GM21529 (cell line): ENCODE measurements around the gene ITGAV.

Experiments used
- ATAC-seq: cut with Tn5 transposase; IDR thresholded peaks from one replicate; pipeline ENCODE4 v1.9.1; 2021; ENCODE audit not compliant: unreplicated experiment

The ITGAV gene

DNA sequence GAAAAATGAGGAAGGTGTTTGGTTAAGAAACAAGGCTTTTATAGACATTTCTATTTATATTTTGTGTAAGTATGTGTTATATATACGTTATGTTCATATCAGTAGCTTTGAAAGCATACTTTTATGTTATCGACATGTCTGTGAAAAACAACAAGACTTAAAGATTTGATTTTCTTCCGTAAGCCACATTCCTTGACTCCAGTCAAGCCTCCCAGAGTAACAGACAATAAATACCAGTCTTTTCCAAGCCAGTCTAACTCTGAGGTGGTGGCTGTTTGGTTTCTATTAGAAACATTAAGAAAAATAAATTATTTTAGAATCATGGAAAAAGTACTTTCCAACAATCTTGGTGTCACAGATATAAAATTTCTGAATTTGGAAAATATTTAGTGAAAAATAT lies 16.3 kb upstream of the ITGAV start:
- no peak for ATAC-seq

DNA sequence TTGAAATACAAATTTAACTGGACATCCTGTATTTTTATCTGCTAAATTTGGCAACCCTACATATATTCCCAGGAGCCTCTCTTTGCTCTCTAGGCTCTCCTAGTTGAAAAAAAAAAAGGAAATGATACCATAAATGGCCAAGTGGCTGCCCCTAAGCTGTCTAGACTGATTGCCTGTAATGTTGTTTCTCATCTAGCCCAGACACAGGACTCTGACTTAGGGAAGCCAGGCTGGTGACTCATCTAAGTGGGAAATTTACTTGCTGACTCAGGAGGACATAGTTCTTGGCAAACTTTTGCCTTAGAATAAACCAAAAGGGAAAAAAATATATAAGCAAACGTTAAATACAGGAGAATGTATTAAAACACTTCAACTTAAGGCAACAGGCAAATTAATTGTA lies 14.6 kb upstream of the ITGAV start:
- peak; percentile 84 for ATAC-seq

DNA sequence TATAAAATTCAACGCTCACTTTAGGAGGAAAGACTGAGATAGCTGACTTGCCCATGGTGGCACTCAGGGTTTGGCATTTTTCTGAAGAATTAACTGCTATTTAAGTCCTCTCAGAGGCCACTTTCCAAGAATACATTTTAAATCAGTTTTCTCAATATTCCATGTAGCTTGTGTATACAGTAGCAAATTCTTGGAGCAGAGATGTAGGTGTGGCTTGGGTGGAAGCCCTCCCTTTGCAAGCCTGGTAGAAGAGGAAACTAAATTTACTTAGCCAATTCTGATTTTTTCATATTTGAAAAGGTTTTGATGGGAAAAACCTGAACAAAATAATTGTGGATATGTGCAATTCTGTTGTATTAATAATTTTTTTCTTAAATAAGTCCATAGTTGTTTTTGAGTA lies 14.0 kb upstream of the ITGAV start:
- ATAC-seq: no peak

DNA sequence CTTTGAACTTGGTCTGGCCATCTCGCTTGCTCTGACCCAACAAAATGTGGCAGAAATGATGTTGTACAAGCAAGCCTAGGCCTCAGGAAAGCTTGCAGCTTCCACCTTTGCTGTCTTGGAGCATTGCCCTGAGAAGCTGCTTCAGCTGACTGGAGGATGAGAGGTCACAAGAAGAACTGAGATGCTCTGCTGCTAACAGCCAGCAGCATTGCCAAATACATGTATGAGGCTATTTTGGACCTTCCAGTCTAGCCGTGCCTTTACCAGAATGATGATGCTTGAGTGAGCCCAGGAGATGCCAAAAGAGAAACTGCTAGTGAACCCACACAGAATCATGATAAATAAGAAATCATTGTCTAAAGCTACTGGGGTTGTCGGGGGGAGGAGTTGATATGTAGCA lies 13.2 kb upstream of the ITGAV start:
- no peak for ATAC-seq

DNA sequence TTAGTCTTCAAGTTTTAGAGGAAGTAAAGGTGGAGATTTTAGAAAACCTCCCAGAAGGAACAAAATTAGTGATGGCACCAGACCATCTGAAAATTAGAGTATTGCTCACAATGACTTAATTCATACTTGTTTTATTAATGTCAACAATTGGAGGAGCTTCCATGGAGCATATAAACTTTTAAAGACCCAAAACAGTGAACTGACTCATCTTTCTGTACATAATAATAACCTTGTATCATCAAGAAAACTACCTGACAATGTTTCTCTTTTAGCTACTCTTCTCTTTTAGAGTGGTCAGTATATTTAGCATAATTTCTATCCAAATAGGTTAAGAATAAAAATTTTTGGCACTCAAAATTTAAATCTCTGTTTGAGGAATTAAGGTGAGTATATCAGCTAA lies 7.2 kb upstream of the ITGAV start:
- no peak for ATAC-seq

DNA sequence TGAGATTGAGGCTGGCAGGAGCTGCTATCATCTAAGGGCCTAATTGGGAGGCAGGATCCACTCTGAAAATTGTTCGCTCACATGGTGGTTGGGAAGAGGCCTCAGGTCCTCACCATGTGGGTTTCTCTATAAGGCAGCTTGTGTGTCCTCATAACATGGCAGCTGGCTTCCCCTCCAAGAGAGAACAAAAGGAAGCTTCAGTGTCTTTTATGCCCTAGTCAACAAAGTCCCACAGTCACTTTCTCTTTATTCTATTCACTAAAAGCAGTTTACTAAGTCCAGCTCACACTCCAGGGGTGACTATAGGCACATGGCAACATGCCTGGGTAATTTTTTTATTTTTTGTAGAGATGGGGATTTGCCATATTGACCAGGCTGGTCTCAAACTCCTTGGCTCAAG lies 5.8 kb upstream of the ITGAV start:
- ATAC-seq: no peak

DNA sequence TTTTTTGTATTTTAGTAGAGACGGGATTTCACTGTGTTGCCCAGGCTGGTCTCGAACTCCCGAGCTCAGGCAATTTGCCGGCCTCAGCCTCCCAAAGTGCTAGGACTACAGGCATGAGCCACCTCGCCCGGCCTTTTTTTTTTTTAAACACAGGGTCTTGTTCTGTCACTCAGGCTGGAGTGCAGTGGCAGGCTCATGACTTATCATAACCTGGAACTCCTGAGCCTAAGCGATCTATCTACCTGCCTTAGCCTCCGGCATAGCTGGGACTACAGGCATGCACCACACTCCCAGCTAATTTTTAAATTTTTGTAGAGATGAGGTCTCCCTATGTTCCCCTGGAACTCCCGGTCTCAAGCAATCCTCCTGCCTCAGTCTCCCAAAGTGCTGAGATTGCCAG lies 1.4 kb upstream of the ITGAV start:
- no peak for ATAC-seq

DNA sequence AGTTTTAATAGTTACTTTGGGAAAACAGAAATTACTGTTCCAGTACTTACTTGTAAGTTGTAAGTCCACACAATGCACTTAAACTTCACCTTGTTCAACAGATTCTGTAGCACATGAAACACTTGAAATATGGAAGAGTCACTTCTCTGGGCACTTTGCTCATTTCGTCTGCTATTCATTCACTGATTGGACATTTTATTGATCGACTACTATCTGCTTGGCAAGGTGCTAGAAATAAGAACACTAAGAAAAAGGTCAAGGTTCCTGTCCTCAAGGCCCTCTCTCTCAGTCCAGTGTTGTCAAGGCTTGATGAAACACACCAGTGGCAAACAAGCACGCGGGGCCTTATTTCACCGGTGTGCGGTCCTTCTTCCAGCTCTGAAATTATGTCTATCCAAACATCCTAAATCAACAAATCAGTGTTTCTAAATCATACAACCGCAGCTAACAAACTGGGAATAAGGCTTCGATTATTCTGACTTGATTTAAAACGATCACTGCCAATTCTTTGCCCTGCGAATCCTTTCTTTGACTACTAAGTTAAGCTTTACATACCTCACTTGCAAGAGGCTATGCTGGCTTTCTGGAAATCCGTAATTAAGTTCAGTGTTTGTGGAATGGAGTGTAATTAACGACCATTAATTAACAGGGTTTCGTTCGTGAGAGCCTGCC lies 780 bp upstream of the ITGAV start:
- no peak for ATAC-seq

DNA sequence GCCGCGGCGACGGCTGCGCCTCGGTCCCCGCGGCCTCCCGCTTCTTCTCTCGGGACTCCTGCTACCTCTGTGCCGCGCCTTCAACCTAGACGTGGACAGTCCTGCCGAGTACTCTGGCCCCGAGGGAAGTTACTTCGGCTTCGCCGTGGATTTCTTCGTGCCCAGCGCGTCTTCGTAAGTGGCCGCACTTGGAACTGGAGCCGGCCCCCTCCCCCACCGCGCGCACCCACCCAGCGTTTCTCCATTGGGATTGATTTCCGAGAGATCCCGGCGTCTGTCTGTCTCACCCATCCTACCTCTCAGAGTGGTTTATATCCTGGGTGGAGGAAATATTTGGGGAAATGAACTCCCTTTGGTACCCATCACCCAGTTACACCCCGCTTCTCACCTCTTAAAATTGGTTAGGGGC lies 498 bp downstream of the ITGAV start:
- ATAC-seq: no peak

DNA sequence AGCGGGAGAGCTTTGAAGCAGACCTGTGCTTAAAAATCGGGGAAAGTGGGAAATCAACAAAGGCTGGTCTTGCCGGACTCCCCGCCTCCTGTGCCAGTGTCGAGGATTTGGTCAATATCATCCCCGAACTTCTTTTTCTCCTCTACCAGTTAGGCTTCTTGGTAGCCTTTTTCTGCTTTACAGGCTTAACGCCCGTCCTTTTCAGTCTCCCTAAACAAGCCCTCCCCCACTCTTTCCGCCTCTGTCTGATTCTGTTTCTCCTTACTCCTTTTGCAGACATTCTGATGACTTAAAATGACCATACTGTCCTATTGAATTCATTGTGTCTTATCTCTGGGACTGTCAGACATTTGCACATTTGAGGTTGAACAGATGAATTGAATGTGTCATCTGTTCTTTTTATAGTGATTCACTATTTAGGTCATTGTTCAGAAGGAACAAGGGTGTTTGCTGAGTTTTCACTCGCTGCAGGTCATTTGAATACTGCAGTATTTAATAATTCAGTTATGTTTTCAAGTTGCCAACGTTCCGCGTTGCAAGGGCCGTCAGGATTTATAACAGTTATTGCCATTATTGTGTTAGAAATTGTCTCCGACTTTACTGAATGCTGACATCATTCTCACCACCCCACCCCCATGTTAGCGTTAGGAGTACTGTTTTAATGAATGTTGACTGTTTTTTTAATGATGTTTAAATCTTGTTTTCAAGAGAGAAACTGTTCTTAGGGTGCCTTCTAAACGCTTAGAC lies 1.1 kb downstream of the ITGAV start:
- peak; percentile 24 for ATAC-seq

DNA sequence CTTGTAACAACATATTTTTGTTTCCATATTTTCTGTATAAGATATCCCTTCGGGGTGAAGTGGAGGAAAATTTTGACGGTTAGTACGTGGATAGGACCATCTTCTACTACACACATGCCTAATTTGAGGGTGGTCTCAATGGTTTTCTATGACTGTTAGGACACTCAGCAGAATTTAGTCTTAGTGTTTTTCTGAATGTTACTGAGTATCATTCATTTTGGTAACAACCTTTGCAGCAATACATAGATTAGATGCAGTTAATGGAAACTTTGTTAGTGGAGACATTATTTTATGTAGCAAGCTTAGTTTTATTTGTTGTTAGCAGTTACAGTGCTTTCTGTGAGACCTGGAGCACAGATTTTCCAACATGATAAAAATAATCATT lies 1.6 kb downstream of the ITGAV start:
- ATAC-seq: no peak

DNA sequence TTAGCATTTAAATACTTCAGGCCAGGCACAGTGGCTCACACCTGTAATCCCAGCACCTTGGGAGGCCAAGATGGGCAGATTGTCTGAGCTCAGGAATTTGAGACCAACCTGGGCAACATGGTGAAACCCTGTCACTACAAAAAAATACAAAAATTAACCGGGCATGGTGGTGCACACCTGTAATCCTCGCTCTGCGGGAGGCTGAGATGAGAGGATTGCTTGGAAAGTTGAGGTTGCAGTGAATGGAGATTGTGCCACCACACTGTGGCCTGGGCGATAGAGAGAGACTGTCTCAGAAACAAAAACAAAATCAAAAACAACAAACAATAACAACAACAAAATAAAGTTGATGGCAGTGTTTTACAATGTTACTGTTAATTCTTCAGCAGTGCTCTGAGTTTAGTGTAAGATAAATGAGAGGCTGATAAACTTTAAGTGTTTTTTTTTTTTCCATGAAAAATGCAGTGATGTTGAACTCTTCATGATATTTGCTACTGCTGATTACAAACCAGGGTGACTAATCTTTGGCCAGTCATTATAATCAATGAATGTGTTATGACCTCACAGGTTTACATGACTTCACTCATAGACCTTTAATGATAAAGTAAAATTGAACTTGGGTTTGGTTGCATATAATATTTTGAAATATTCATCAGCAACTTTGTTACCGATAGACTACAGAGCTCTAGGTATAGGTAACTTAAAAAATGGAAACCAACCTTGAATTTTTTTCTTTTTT lies 2.5 kb downstream of the ITGAV start:
- no peak for ATAC-seq

DNA sequence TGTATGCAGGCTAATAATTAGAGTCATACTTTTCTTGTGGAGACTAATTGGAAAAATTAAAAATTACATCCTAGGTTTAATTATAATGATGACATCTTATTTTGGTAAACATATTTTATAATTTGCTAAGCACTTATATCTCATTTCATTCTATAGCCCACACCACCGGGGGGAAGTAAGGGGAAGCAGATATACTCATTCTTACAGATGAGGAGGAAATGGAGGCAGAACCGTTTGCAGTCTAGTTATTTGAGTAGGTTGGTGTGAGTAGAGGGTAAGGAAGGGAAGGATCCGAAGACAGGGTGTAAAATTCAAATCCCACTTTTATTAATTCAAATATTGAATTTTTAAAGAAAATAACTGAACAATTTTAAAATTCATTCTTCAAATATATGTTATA lies 3.7 kb downstream of the ITGAV start:
- ATAC-seq: no peak

DNA sequence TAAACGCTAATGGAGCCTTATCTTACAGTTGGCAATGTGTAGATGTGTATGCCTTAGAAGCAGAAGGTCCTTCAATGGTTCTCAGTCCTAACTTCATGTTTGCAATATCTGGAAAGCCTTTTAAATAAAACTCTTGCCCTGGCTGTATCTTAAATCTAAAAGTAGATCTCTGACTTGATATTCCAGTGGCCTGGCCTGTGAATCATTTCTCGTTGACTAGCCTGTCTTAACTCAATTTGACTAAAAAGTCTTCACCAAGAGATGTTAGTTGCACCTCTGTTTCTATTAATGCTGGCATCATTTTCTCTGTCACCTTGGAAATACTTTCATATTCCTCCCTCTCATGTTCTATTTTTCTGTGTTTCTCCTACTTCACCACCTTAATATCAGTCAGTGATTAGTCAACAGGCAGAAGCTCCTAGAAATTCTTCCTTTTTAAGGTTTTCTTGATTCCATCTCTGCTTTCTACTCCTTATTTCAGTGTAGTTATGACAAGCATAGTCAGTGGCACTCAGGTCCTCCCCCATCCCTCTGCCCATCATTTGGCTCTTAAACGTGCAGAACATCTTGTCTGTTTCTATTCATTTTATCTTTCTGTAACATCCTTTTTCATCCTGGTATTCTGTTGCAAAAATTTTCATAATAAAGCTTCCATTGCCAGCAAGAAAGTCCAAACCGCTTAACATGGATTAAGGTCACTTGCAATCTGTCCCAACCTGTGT lies 4.3 kb downstream of the ITGAV start:
- ATAC-seq: no peak

DNA sequence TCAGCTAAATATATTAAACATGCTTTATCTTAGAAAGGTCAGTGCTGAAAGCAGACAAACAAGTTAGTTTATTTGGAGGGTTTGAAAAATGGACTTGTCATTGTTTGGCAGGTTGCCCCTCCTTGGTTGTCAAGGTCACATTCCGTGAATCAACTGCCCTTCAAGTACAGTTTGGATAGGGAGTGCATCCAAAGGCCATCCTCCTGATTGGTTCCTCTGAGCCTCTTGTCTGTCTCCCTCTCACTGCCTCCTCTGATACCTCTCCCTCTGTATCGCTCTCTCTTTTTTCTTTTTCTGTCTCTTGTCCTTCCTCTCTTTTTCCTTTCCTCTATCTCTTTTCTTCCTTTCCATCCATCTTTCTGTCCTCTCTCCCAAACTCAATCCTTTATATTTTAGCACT lies 5.4 kb downstream of the ITGAV start:
- no peak for ATAC-seq

DNA sequence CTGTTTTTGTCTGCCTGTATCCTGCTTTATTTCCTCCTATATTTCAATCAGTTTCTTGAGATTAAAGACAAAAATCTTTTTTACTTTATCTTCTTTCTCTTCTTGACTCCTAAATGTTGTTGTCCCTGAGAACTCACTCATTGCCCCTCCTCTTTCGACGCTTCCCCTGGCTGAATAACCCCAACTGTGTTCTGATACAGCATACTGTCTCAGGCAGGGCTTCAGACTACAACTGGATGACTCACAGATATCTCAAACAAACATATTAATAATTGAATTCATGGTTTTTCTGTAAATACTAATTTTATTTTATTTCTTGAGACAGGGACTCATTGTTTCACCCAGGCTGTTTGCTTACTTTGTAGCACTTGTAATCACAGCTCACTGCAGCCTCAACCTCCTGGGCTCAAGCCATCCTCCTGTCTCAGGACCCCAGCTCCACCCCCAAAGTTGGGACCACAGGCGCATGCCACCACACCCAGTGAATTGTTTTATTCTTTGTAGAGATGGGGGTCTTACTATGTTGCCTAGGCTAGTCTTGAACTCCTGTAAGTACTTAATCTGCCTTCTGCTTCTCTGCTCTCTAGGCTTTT lies 9.4 kb downstream of the ITGAV start:
- ATAC-seq: no peak

DNA sequence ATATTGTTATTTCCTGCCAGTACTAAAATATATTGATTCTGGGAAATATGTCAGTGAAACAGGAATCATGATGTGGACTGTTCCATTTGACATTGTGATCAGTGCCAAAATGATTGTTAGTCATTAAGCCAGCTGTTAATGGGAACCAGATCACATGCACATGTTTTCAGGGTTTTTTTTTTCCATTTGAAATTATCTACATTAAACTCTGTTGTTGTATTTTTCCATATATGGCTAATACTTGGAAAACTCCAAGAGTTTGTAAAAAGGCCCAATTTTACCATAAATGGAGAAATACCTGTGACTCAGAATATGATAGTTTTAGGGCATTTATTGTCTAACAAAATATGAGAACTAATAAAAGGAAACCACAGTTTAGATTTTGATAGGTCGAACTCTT lies 13.4 kb downstream of the ITGAV start:
- no peak for ATAC-seq

DNA sequence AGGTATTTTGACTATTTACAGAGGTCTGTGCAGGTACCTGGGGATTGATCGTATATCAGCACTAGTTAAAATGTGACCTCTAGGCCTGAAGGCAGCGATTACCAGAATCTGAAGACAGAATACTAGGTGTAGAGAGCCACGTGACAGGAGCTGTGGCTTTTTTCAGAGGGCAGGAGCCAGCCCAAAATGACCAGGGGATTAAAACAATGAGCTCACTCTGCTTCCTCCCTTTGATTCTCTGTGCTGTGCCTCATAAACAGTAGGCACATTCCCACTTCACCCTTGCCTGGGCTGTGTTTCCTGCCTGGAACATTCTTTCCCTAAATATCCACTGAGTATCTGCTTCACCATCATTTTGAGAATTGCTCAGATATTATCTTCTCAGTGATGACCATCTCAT lies 15.2 kb downstream of the ITGAV start:
- ATAC-seq: no peak

DNA sequence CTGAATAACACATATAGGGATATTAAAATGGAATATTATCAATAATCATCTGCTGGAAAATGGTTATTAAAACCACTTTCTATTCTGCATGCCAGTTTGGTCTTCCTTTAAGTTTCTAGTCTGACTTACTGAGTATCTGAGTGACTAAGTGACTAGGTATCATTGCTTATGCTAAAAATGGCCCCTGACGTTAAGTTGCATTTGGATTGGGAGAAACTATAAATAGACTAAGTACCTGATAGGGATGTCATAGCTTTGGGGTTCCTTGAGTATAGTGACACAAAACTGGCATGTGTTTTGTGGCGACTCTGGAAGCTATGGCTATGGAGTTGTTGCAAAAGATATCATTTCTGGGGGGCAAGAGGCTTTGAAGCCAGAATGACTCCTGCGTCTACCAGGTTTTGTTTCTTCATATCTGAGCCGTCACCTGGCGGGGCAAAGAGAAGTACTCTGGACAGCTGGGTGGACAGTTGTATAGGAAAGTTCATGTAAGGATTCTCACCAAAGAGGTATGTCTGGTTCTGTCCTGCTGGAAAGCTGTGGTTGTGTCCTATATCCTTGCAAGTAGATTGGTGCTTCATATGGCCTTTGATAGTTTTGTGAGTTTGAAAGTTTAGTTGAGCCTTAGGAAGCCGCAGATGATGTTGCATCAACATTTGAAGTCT lies 17.9 kb downstream of the ITGAV start:
- no peak for ATAC-seq

DNA sequence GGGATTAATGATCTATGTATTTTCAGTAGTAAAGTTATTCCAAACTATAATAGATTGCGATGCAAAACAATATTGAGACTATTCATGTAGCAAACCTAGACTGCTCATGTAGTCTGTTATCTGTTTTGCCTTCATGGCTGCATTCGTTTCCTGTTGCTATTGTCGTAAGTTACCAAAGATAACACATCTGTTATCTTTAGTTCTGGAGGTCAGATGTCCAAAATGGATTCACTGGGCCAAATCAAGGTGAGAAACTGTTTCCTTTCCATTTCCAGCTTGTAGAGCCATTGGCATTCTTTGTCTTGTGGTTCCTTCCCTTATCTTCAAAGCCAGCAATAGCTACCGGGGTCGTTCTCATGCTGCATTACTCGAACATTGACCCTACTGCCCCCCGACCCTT lies 20.9 kb downstream of the ITGAV start:
- no peak for ATAC-seq

DNA sequence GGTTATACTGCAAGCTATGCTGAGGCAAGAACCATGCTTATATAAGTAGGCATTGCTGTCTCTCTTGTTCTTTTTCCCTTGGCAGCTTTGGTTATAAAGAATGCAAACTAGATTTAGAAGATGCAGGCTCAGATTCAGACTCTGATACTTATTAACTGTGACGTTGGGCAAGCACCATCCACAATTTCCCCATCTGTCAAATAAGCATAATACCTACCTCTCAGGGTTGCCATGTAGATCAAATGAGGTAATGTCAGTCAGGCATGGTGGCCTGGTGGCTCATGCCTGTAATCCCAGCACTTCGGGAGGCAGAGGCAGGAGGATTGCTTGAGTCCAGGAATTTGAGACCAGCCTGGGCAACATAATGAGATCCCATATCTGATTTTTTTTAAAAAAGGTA lies 21.7 kb downstream of the ITGAV start:
- no peak for ATAC-seq
